Right lobe of liver (tissue), 6 donors: ENCODE data around the gene PPP1R3A. TPM values are rescaled to one million over a fixed set of nuclear protein-coding genes. Genes with fewer than 3 reads are reported as not detected.

ENCODE experiments used
- ATAC-seq, 4 donors: fragments of 200-7000 bp; cut with Tn5 transposase; one replicate each; pipeline ENCODE4 v1.9.1; 2020; ENCODE audit warnings: mild to moderate bottlenecking in 4 of 4, moderate library complexity in 4 of 4
- DNase-seq, 3 donors: peaks; one replicate each; pipeline ENCODE4 v3.0.0-alpha.2; 2020
- H3K27ac ChIP-seq, 3 donors: fragments of 200-600 bp; one replicate each; pipeline ENCODE4 v1.8.0; 2022
- H3K27me3 ChIP-seq, 2 donors: fragments of 200-600 bp; one replicate each; pipeline ENCODE4 v1.8.0; 2022
- H3K36me3 ChIP-seq, 4 donors: fragments of 200-600 bp; sonication (generic) in 1 of 4; one replicate each; pipeline versions ENCODE4 v1.5.1 to v1.8.0; 2017 to 2022; ENCODE audit warnings: control low read depth in 1 of 4
- H3K4me1 ChIP-seq, 4 donors: fragments of 200-600 bp; sonication (generic) in 1 of 4; one replicate each; pipeline versions ENCODE4 v1.5.1 to v1.8.0; 2017 to 2022; ENCODE audit warnings: control low read depth in 1 of 4
- H3K4me3 ChIP-seq, 3 donors: fragments of 200-600 bp; one replicate each; pipeline ENCODE4 v1.8.0; 2022
- H3K9me3 ChIP-seq, 4 donors: fragments of 200-600 bp; sonication (generic) in 1 of 4; one replicate each; pipeline versions ENCODE4 v1.5.1 to v1.8.0; 2017 to 2022; ENCODE audit warnings: control low read depth in 1 of 4
- POLR2A ChIP-seq: fragments of 450-650 bp; IDR thresholded peaks from one replicate; pipeline ENCODE4 v1.6.1; 2017; ENCODE audit warnings: antibody characterized with exemption, mild to moderate bottlenecking
- WGBS: methylation state at CpG from one replicate; pipeline ENCODE4 v1.1.6; 2018; ENCODE audit warnings: low coverage, low lambda C conversion rate; ENCODE audit not compliant: insufficient coverage; ENCODE audit errors: missing lambda C conversion rate; 5-methylcytosine and 5-hydroxymethylcytosine counted together
- intact Hi-C, 2 donors: fragments of 100-400 bp; cut with DNase I; formaldehyde crosslinking; loops; one replicate each; pipeline versions ENCODE4 v1.11.2 to v1.14.1; 2022
- total RNA-seq, 6 experiments: library from RNA; depleted of rRNA in 2 of 6; stranded (reverse); fragments of >200 nt in 2 of 6; fragmentation: NEBNext Ultra II Directional in 3 of 6; extraction: Animal tissue kit (Norgen Biotek cat#: 25700) in 3 of 6; gene quantifications; one replicate each; pipeline versions ENCODE4 v1.1.0 to v1.2.4, GENCODE V29; 2016 to 2023
- TF ChIP-seq, protein P1 (sequence below), 4 donors: fragments of 200-600 bp in 3 of 4; fragments of 450-650 bp in 1 of 4; IDR thresholded peaks; one replicate each; pipeline versions ENCODE4 v1.5.1 to v1.8.0; 2016 to 2022; ENCODE audit warnings: antibody characterized with exemption in 4 of 4, mild to moderate bottlenecking in 2 of 4
- donor health status: DM: no; HTN: yes; CAD: no.
- donor health status: DM: no; HTN: no; CAD: no.
- donor health status: DM: no; HTN: no; CAD: no.
- donor health status: DM: no; HTN: yes; CAD: no.
- donor health status: DM: no; HTN: yes; CAD: no.

The PPP1R3A gene
- total RNA-seq, 6 experiments from 2014 or later: 0.06 TPM; not detected in 5

DNA sequence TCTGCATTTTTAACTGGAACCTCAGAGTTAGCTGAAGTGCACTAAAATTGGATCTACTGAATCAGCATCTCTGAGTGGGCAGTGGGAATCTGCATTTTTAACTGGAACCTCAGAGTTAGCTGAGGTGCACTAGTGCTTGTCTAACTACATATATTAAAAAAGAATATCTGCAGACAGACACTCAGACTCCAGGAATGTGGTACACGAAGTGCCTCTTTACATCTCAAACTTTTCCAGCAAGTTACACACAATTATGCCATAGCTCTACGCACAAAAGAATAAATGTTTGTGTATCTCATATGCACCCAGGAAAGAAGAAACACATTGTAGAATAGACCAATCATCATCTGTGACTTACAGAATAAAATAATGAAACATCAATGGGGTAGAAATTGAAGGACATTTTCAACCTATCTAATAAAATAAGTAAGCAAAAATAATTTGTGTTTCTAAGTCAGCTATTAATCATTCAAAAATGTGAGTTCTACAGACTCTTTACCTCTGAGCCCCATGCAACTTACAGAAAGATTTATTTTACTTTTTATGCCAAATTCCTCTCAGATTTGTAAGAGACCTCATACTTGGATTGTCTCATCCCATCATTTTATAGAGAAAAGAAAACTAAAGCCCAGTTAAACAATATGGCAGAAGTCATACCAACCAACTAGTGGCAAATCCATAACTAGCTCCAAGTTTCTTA, 28.3 kb downstream of the PPP1R3A start:
- Histone ChIP-seq H3K27ac (no peak overlapping the region), H3K9me3 (no peaks in the 10 kb centered on the region), H3K27me3 (no peaks in the 10 kb centered on the region), H3K4me3 (no peak overlapping the region), H3K36me3 (no peaks in the 10 kb centered on the region), H3K4me1 (no peaks in the 10 kb centered on the region)
- DNase-seq: no peak
- no peak for ATAC-seq
- WGBS: 57% methylated on average over 2 of the region's 2 CpGs
- no peak for TF ChIP-seq POLR2A
- TF ChIP-seq, protein P1, sequence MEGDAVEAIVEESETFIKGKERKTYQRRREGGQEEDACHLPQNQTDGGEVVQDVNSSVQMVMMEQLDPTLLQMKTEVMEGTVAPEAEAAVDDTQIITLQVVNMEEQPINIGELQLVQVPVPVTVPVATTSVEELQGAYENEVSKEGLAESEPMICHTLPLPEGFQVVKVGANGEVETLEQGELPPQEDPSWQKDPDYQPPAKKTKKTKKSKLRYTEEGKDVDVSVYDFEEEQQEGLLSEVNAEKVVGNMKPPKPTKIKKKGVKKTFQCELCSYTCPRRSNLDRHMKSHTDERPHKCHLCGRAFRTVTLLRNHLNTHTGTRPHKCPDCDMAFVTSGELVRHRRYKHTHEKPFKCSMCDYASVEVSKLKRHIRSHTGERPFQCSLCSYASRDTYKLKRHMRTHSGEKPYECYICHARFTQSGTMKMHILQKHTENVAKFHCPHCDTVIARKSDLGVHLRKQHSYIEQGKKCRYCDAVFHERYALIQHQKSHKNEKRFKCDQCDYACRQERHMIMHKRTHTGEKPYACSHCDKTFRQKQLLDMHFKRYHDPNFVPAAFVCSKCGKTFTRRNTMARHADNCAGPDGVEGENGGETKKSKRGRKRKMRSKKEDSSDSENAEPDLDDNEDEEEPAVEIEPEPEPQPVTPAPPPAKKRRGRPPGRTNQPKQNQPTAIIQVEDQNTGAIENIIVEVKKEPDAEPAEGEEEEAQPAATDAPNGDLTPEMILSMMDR (IDR thresholded peaks at IDR 0.05): no peak
- intact Hi-C loops: no loop called here

DNA sequence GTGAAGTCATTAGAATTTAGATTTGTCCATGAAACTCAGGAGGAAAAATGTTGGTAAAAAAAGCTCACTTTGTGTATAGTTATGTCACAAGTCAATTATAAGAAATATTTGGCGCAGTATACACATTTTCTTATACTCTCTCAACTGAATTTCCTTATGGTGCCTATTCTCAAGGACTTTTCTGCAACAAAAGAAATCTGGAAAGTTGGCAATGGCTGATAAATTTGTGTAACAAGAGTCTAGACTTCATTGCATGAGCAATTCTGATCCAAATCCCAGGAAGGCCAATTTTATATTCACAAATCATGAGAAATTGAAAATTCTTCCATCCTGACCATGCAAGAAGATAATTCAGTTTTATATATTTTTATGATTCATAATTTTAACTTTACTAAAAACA, 35.7 kb downstream of the PPP1R3A start:
- no peak overlapping the region for H3K4me3 ChIP-seq
- 50% methylated on average over 1 of the region's 1 CpG for WGBS
- no peak for ATAC-seq
- H3K36me3 ChIP-seq: no peaks in the 10 kb centered on the region
- H3K9me3 ChIP-seq: no peaks in the 10 kb centered on the region
- intact Hi-C loops: no loop called here
- no peak for DNase-seq
- H3K4me1 ChIP-seq: no peaks in the 10 kb centered on the region
- TF ChIP-seq, protein P1 (IDR thresholded peaks at IDR 0.05): no peak
- TF ChIP-seq POLR2A: no peak
- no peaks in the 10 kb centered on the region for H3K27me3 ChIP-seq
- H3K27ac ChIP-seq: no peak overlapping the region

DNA sequence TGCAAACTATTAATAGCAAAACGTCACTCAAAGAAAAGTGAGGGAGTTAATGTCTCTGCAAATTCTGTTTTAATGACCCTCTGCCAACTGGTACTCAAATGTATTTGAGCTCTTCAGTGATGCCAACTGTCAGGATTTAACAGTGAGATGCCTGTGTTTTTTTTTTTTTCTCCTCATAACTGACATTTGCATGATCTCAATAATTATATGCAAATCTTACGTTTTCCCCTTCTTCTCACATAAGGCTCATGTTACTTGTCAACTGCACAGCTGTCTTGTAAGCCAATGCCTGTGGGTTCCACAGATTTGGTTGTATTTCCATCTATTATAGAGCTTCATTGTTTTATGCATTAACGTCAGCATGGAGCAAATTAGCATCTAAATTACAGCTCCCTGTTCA, 38.2 kb downstream of the PPP1R3A start:
- 38% methylated on average over 3 of the region's 3 CpGs for WGBS
- H3K27me3 ChIP-seq: no peaks in the 10 kb centered on the region
- H3K36me3 ChIP-seq: no peaks in the 10 kb centered on the region
- no peak overlapping the region for H3K27ac ChIP-seq
- H3K4me3 ChIP-seq: no peak overlapping the region
- no peaks in the 10 kb centered on the region for H3K4me1 ChIP-seq
- intact Hi-C loops: no loop called here
- H3K9me3 ChIP-seq: no peaks in the 10 kb centered on the region
- ATAC-seq: no peak
- TF ChIP-seq, protein P1 (IDR thresholded peaks at IDR 0.05): no peak
- no peak for DNase-seq

DNA sequence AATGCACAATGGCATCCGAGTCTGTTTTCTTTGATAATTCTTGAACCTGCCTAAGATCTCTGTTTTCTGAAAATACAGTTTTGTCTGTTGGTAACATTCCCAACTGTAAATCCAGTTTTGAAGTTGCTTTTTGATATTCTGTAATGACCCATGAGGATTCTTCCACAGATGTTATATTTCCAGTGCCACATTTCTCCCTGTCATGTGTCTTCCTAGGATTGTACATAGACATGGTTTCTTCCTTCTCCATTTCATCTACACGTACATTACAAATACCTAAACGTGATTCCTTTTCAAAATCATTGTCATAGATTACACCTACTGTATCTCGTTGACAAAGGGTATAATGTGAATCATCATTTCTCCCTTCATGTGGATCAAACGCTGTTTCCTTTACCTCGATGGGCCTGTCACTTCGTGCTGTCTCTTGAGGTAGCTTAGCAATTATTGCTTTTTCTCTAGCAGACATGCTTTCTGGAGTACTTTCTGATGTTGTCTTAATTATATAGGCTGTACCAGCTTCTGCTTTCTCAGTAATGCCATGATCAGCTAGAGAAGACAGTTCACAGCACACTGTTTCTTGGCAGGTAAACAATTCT, 40.3 kb downstream of the PPP1R3A start:
- no peaks in the 10 kb centered on the region for H3K9me3 ChIP-seq
- no peaks in the 10 kb centered on the region for H3K27me3 ChIP-seq
- H3K4me1 ChIP-seq: no peaks in the 10 kb centered on the region
- intact Hi-C loops: no loop called here
- TF ChIP-seq POLR2A: no peak
- TF ChIP-seq, protein P1 (IDR thresholded peaks at IDR 0.05): no peak
- H3K36me3 ChIP-seq: no peaks in the 10 kb centered on the region
- no peak for ATAC-seq
- H3K27ac ChIP-seq: no peak overlapping the region
- DNase-seq: no peak
- H3K4me3 ChIP-seq: no peak overlapping the region
- whole genome bisulfite sequencing: 45% methylated on average over 7 of the region's 7 CpGs
